SH-SY5Y (cell line): ENCODE measurements around the gene TEX101.

ENCODE experiments used
- GATA2 ChIP-seq: IDR thresholded peaks from 2 replicates; pipeline ENCODE4 v1.6.1; 2011; ENCODE audit warnings: mild to moderate bottlenecking, low read depth, low read length
- GATA3 ChIP-seq: IDR thresholded peaks from 2 replicates; pipeline ENCODE4 v1.6.1; 2011; ENCODE audit warnings: low read depth, mild to moderate bottlenecking, low read length, moderate library complexity

- TF ChIP-seq GATA3, result no peak
- no peak for TF ChIP-seq GATA2
These were observed 39.3 kb downstream of the TEX101 start for GRCh38 chr19:43454031-43454430.
